ENCODE measurements around the gene KRTAP12-1. TPM values are rescaled to one million over a fixed set of nuclear protein-coding genes. Genes with fewer than 3 reads are reported as not detected.
"Not testable (repeated sequence)": the region's sequence is repeated elsewhere in the genome, so short reads cannot be mapped to it uniquely, and the experiment has no call there.

Gene KRTAP12-1
- total RNA-seq, 1 experiment from 2014 or later: not detected

DNA sequence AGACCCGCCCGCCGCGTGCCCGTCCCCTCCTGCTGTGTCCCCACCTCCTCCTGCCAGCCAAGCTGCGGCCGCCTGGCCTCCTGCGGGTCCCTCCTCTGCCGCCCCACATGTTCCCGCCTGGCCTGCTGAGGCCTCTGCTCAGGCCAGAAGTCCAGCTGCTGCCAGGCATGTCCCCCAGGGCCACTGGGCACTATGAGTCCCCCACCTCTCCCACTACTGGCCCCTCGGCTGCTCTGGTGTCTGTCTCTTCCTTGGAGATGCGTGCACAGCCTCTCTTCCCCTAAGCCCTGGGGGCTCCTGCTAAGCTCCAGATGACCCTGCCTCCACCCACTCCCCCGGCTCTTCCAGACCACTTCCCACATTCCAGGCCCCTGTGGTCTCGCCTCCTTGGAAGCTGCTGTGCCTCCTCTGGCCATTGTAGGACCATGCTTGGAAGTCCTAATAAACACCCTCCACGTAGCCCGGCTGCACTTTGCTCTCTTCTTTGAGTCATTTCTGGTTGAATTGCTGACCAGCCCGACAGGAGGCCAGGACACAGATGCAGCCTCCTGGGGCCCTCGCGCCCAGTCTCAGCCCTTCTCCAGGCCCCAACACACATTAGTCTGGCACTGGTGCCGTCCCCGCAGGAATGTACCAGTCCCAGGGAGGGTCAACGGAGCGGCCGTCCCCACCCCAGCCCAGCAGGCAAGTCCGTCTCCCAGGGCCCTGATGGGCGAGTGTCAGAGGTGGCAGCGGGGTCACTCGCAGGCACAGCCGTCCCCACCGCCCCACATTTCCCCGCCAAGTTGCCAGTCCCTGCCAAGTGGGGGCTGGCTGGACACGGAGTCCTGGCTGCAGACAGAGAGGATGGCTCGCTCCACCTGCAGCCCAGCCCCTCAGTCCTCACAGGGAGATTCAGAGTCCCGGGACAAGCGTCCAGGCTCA lies 16.1 kb upstream of the KRTAP12-1 start:
- H2AFZ ChIP-seq: no peak overlapping the region
- BruUV-seq (replicated peaks): no TSS peak
- no peaks in the 10 kb centered on the region for H4K20me1 ChIP-seq (ENCODE audit: insufficient read depth)
- CTCF ChIA-PET: no interaction called here
- DNase-seq: no peak
- POLR2A ChIA-PET (ENCODE audit: unreplicated experiment): no interaction called here
- H3K9me2 ChIP-seq (ENCODE audit: insufficient read depth): no peaks in the 10 kb centered on the region
- H3K4me1 ChIP-seq (replicated peaks; ENCODE audit: insufficient read depth): no peaks in the 10 kb centered on the region
- no peaks in the 10 kb centered on the region for H3K79me2 ChIP-seq (ENCODE audit: low read depth)
- H3K27ac ChIP-seq: no peak overlapping the region
- intact Hi-C loops (cut with micrococcal nuclease; ENCODE audit: unreplicated experiment): no loop called here
- H3K9me3 ChIP-seq (ENCODE audit: insufficient read depth, low read depth): peaks cover 7% of the 10 kb centered on the region; the same call in 1 of the 2 replicates
- TF ChIP-seq, protein P1, sequence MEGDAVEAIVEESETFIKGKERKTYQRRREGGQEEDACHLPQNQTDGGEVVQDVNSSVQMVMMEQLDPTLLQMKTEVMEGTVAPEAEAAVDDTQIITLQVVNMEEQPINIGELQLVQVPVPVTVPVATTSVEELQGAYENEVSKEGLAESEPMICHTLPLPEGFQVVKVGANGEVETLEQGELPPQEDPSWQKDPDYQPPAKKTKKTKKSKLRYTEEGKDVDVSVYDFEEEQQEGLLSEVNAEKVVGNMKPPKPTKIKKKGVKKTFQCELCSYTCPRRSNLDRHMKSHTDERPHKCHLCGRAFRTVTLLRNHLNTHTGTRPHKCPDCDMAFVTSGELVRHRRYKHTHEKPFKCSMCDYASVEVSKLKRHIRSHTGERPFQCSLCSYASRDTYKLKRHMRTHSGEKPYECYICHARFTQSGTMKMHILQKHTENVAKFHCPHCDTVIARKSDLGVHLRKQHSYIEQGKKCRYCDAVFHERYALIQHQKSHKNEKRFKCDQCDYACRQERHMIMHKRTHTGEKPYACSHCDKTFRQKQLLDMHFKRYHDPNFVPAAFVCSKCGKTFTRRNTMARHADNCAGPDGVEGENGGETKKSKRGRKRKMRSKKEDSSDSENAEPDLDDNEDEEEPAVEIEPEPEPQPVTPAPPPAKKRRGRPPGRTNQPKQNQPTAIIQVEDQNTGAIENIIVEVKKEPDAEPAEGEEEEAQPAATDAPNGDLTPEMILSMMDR (conservative IDR thresholded peaks at IDR 0.05): no peak
- TF ChIP-seq EZH2 (IDR thresholded peaks at IDR 0.05; ENCODE audit: low read depth): no peak
- peaks cover 68% of the 10 kb centered on the region for H3K27me3 ChIP-seq (ENCODE audit: insufficient read depth, low read depth)
- H3F3A ChIP-seq (ENCODE audit: insufficient read depth, low read depth): no peaks in the 10 kb centered on the region
- H3K4me3 ChIP-seq: no peak overlapping the region
- H3K36me3 ChIP-seq (ENCODE audit: low read depth): no peaks in the 10 kb centered on the region
- H3K4me2 ChIP-seq: no peak overlapping the region

DNA sequence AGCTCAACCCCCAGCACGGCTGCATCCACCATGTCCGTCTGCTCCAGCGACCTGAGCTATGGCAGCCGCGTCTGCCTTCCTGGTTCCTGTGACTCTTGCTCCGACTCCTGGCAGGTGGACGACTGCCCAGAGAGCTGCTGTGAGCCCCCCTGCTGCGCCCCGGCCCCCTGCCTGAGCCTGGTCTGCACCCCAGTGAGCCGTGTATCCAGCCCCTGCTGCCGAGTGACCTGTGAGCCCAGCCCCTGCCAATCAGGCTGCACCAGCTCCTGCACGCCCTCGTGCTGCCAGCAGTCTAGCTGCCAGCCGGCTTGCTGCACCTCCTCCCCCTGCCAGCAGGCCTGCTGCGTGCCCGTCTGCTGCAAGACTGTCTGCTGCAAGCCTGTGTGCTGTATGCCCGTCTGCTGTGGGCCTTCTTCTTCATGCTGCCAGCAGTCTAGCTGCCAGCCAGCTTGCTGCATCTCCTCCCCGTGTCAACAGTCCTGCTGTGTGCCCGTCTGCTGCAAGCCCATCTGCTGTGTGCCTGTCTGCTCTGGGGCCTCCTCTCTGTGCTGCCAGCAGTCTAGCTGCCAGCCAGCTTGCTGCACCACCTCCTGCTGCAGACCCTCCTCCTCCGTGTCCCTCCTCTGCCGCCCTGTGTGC lies 15.3 kb upstream of the KRTAP12-1 start, which contains the start of gene KRTAP10-12:
Gene KRTAP10-12 (plus strand): TSS at position 1 of the 639 bp plus-strand sequence. CDS start 30 bp downstream, at position 31.
- H3K36me3 ChIP-seq (ENCODE audit: low read depth); H3K79me2 ChIP-seq (ENCODE audit: low read depth); H3K4me1 ChIP-seq (replicated peaks; ENCODE audit: insufficient read depth); H3K4me3 ChIP-seq; POLR2A ChIA-PET (ENCODE audit: unreplicated experiment); H3K27ac ChIP-seq; H3K9me3 ChIP-seq (ENCODE audit: insufficient read depth, low read depth); DNase-seq; H3K9me2 ChIP-seq (ENCODE audit: insufficient read depth); H3F3A ChIP-seq (ENCODE audit: insufficient read depth, low read depth); BruUV-seq (replicated peaks); intact Hi-C loops (cut with micrococcal nuclease; ENCODE audit: unreplicated experiment); H2AFZ ChIP-seq; H3K4me2 ChIP-seq; H4K20me1 ChIP-seq (ENCODE audit: insufficient read depth): not testable (repeated sequence)
- CTCF ChIA-PET: interaction anchor here (0.6 kb wide), 1 partner anchor 235 kb away, joined by 4 read pairs; no protein-coding TSS in a partner anchor
- peaks cover 61% of the 10 kb centered on the region for H3K27me3 ChIP-seq (ENCODE audit: insufficient read depth, low read depth)

DNA sequence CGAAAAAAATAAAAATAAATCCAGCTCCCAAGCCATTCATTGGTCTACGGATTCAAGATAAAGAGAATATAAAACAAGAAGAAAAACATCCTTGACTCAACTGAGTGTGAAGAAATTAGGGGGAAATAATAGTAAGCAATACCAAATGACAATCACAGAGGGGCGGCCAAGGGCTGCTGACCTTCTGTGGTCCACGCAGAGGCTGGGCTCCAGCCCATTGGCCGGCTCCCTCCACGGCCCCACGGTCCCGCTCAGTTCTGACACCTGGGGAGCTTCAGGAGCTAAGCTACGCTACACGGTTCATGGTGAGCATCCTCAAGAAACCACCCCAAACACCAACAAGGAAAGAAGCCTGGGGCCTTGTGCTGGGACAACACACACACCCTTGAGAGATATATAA lies 14.6 kb upstream of the KRTAP12-1 start:
- Histone ChIP-seq H3K4me1 (replicated peaks; ENCODE audit: insufficient read depth) (no peaks in the 10 kb centered on the region), H3K36me3 (ENCODE audit: low read depth) (no peaks in the 10 kb centered on the region), H3F3A (ENCODE audit: insufficient read depth, low read depth) (no peaks in the 10 kb centered on the region), H3K4me3 (no peak overlapping the region), H2AFZ (no peak overlapping the region), H4K20me1 (ENCODE audit: insufficient read depth) (no peaks in the 10 kb centered on the region), H3K79me2 (ENCODE audit: low read depth) (no peaks in the 10 kb centered on the region), H3K27ac (no peak overlapping the region), H3K27me3 (ENCODE audit: insufficient read depth, low read depth) (peaks cover 63% of the 10 kb centered on the region), H3K9me3 (ENCODE audit: insufficient read depth, low read depth) (peaks cover 7% of the 10 kb centered on the region; the same call in 1 of the 2 replicates), H3K4me2 (no peak overlapping the region), H3K9me2 (ENCODE audit: insufficient read depth) (no peaks in the 10 kb centered on the region)
- no peak for TF ChIP-seq EZH2 (IDR thresholded peaks at IDR 0.05; ENCODE audit: low read depth)
- TF ChIP-seq, protein P1 (conservative IDR thresholded peaks at IDR 0.05): no peak
- ChIA-PET CTCF (interaction anchor here (0.6 kb wide), 1 partner anchor 235 kb away, joined by 4 read pairs; no protein-coding TSS in a partner anchor), POLR2A (ENCODE audit: unreplicated experiment) (no interaction called here)
- DNase-seq: no peak
- BruUV-seq (replicated peaks): no TSS peak
- intact Hi-C loops (cut with micrococcal nuclease; ENCODE audit: unreplicated experiment): no loop called here
